HUDEP-2 (cell line): ENCODE results near the gene FAM199X.
"Not testable (repeated sequence)": the region's sequence is repeated elsewhere in the genome, so short reads cannot be mapped to it uniquely, and the experiment has no call there.

Experiments used
- DNase-seq, 76 experiments: peaks; one replicate each; lab custom pipeline; 2025; ENCODE audit not compliant: unreplicated experiment in 76 of 76; lab: John Stamatoyannopoulos, UW

FAM199X gene

GRCh38 chrX:104187931-104188330 is 21.7 kb downstream of the FAM199X start:
- no peak for DNase-seq

- DNase-seq, result no peak
Observed at GRCh38 chrX:104189837-104190236, 23.6 kb downstream of the FAM199X start.

GRCh38 chrX:104193485-104193884 is 27.2 kb downstream of the FAM199X start:
- no peak for DNase-seq

GRCh38 chrX:104195013-104195412 is 28.8 kb downstream of the FAM199X start:
- DNase-seq, result no peak

- DNase-seq, result peak in 7 of 76 experiments; percentile 0 to 12 (median 3)
Observed at GRCh38 chrX:104195489-104196084, 29.3 kb downstream of the FAM199X start.

GRCh38 chrX:104205548-104205947 is 39.3 kb downstream of the FAM199X start:
- DNase-seq, result no peak

GRCh38 chrX:104211187-104211586 is 44.9 kb downstream of the FAM199X start:
- DNase-seq, result no peak

GRCh38 chrX:104230060-104230459 is 63.8 kb downstream of the FAM199X start:
- not testable (repeated sequence) for DNase-seq
